Endothelial cell of umbilical vein (primary cell): ENCODE results near the gene FMN2. TPM values are rescaled to one million over a fixed set of nuclear protein-coding genes. Genes with fewer than 3 reads are reported as not detected.

Experiments
- BruUV-seq: library from RNA; stranded (reverse); fragments of 400-500 nt; replicated peaks from 2 replicates; lab custom pipeline; 2021; lab: Mats Ljungman, UMichigan
- CTCF ChIA-PET: fragments of 300-600, 350-600 bp; sonication (Branson Sonifier 250); formaldehyde crosslinking; loops from one replicate; lab custom pipeline; 2021; ENCODE audit warnings: antibody characterized with exemption, inconsistent platforms; lab: Charles Lee
- POLR2A ChIA-PET: fragments of 300-600, 350-600 bp; sonication (Branson Sonifier 250); formaldehyde crosslinking; loops from one replicate; lab custom pipeline; 2021; ENCODE audit warnings: antibody characterized with exemption, inconsistent platforms; lab: Charles Lee
- DNase-seq: peaks from one replicate; pipeline ENCODE4 v3.0.0-alpha.2; 2011; ENCODE audit warnings: low read depth, low spot score
- FAIRE-seq: peaks from 2 replicates; lab custom pipeline; 2011; peaks lifted over from hg19 to GRCh38; lab: Jason Lieb, UNC
- H2AFZ ChIP-seq: 2 replicates; pipeline ENCODE4 v1.6.0; 2012; ENCODE audit warnings: low read depth, low read length, control low read depth, inconsistent platforms
- H3K27ac ChIP-seq: 2 replicates; pipeline ENCODE4 v1.5.1; 2011; ENCODE audit warnings: low read depth, mild to moderate bottlenecking, control low read depth, low read length, moderate library complexity; ENCODE audit not compliant: insufficient read depth
- H3K27me3 ChIP-seq, 2 experiments: 2 replicates each; pipeline versions ENCODE4 v1.6.0 to v1.6.1; 2011; ENCODE audit warnings: low read length in 2 of 2, mixed read lengths in 1 of 2; ENCODE audit not compliant: control insufficient read depth in 2 of 2, insufficient read depth in 2 of 2
- H3K36me3 ChIP-seq, 2 experiments: 2 replicates in 1 of 2; 3 replicates in 1 of 2; pipeline ENCODE4 v1.5.1; 2011; ENCODE audit warnings: low read length in 2 of 2, mild to moderate bottlenecking in 1 of 2, moderate library complexity in 1 of 2; ENCODE audit not compliant: control insufficient read depth in 2 of 2, insufficient read depth in 2 of 2; ENCODE audit errors: extremely low read depth in 1 of 2
- H3K4me1 ChIP-seq: 3 replicates; pipeline ENCODE4 v1.5.1; 2011; ENCODE audit warnings: mild to moderate bottlenecking, low read length; ENCODE audit not compliant: control insufficient read depth, insufficient read depth; ENCODE audit errors: extremely low read depth
- H3K4me2 ChIP-seq: 2 replicates; pipeline ENCODE4 v1.6.1; 2011; ENCODE audit warnings: low read length, control low read depth, mixed read lengths; ENCODE audit not compliant: insufficient read depth
- H3K4me3 ChIP-seq, 3 experiments: fragments of 200-600 bp in 1 of 3; sonication (generic), shearing (Covaris generic) in 1 of 3; replicated peaks in 1 of 3; 2 replicates each; pipeline ENCODE4 v1.5.1; 2011 to 2016; ENCODE audit warnings: control low read depth in 3 of 3, low read length in 3 of 3, mild to moderate bottlenecking in 2 of 3, inconsistent platforms in 1 of 3, low read depth in 1 of 3, moderate library complexity in 1 of 3; ENCODE audit not compliant: insufficient read depth in 1 of 3
- H3K79me2 ChIP-seq: 2 replicates; pipeline ENCODE4 v1.6.0; 2012; ENCODE audit warnings: low read length, inconsistent platforms; ENCODE audit not compliant: control insufficient read depth, insufficient read depth
- H3K9ac ChIP-seq: replicated peaks from 2 replicates; pipeline ENCODE3; 2011; ENCODE audit warnings: low read length, control low read depth; ENCODE audit not compliant: insufficient read depth; ENCODE audit errors: extremely low read depth
- H3K9me1 ChIP-seq: replicated peaks from 3 replicates; pipeline ENCODE4 v1.6.0; 2011; ENCODE audit warnings: mild to moderate bottlenecking, low read length; ENCODE audit not compliant: control insufficient read depth, insufficient read depth; ENCODE audit errors: extremely low read depth
- H3K9me3 ChIP-seq: replicated peaks from 2 replicates; pipeline ENCODE4 v1.5.1; 2012; ENCODE audit warnings: low read length, inconsistent platforms; ENCODE audit not compliant: control insufficient read depth, insufficient read depth
- H4K20me1 ChIP-seq: replicated peaks from 2 replicates; pipeline ENCODE3; 2011; ENCODE audit warnings: mild to moderate bottlenecking, low read length; ENCODE audit not compliant: control insufficient read depth, insufficient read depth; ENCODE audit errors: extremely low read depth
- FOS ChIP-seq: IDR thresholded peaks from 2 replicates; pipeline ENCODE4 v1.6.1; 2011; ENCODE audit warnings: mild to moderate bottlenecking, low read length, moderate library complexity, borderline replicate concordance; ENCODE audit not compliant: insufficient read depth
- JUN ChIP-seq: IDR thresholded peaks from 2 replicates; pipeline ENCODE4 v1.6.1; 2011; ENCODE audit warnings: borderline replicate concordance, low read depth; ENCODE audit not compliant: insufficient read length, insufficient read depth
- MYC ChIP-seq: IDR thresholded peaks from one replicate; pipeline ENCODE4 v1.6.1; 2011; ENCODE audit warnings: mild to moderate bottlenecking, low read depth, low read length
- POLR2A ChIP-seq: IDR thresholded peaks from 2 replicates; pipeline ENCODE4 v1.6.1; 2012; ENCODE audit warnings: low read depth, mild to moderate bottlenecking, control low read depth, low read length
- dilution Hi-C: fragments of 300-500 bp; cut with MboI; formaldehyde crosslinking; loops from one replicate; pipeline ENCODE4 v1.15.0; 2019; ENCODE audit warnings: low sequenced_read_pairs; ENCODE audit not compliant: extremely low pct_ligation_motif_present
- intact Hi-C: fragments of 100-400 bp; cut with micrococcal nuclease; formaldehyde crosslinking; loops from one replicate; pipeline ENCODE4 v1.10.0; 2022
- polyA plus RNA-seq, 4 experiments: library from polyadenylated mRNA; depleted of rRNA in 3 of 4; stranded (reverse) in 3 of 4; unstranded in 1 of 4; fragments of >200 nt; gene quantifications; 2 replicates each; pipeline versions ENCODE4 v1.2.1 to v1.2.3, GENCODE V29; 2011 to 2012; ENCODE audit warnings: missing spikeins in 1 of 4
- total RNA-seq: library from RNA; stranded (reverse); gene quantifications from 2 replicates; pipeline ENCODE4 v1.2.3, GENCODE V29; 2021
- TF ChIP-seq, protein P1 (sequence below): IDR thresholded peaks from 2 replicates; pipeline ENCODE4 v1.6.1; 2011; ENCODE audit not compliant: insufficient read depth, insufficient read length

FMN2 gene
- total and polyA plus RNA-seq, 2 donors (not counting 3 experiments of a cell fraction or from before 2014, with no cell fraction given) = not detected

DNA sequence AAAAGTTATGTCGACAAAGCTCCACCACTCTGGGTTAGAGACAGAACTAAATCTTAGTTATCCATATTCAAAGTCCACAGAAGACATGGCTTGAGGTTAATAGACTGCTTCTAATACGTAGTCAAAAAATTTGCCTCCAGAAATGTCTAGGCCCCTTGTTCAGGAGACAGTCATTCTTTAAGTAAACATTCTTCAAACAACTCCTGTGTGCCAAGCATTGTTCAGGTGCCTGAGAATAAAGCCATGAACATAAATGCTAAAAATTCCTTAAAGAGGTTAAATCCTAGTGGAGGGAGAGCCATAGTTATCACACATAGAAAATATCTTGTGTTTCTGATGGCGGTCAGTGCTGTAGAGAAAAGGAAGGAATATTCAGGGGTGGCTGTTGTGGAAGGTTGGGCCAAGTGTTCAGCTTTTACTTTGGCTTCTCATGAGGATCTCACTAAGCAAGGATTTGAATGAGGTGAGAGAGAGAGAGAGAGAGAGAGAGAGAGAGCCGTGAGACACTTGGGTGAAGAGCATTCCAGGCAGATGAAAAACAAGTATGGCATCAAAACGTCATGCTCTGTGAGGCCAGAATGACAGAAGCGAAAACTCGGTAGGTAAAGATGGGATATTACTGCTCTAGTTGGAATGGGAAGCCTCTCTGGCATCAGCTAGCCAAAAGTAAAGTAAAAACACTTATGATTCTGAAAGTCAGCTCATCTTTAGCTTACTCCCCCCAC, 333.2 kb downstream of the FMN2 start:
- no peak for FAIRE-seq
- no TSS peak for BruUV-seq

GRCh38 chr1:240426051-240426450, 334.4 kb downstream of the FMN2 start:
- H3K9me1 ChIP-seq = no peaks in the 10 kb centered on the region
- intact Hi-C loops = no loop called here
- dilution Hi-C loops = no loop called here
- H3K4me2 ChIP-seq = no peak overlapping the region
- H3K9me3 ChIP-seq = peaks cover 1% of the 10 kb centered on the region
- H3K9ac ChIP-seq = no peak overlapping the region
- TF ChIP-seq POLR2A (no peak), FOS (no peak), MYC (no peak), JUN (no peak)
- H3K27me3 ChIP-seq = no peaks in the 10 kb centered on the region
- DNase-seq = no peak
- ChIA-PET CTCF (no interaction called here), POLR2A (no interaction called here)
- H2AFZ ChIP-seq = no peak overlapping the region
- H4K20me1 ChIP-seq = no peaks in the 10 kb centered on the region
- H3K36me3 ChIP-seq = no peaks in the 10 kb centered on the region
- H3K4me1 ChIP-seq = no peaks in the 10 kb centered on the region
- no peak for FAIRE-seq
- H3K4me3 ChIP-seq = no peak overlapping the region
- BruUV-seq = no TSS peak
- no peak overlapping the region for H3K27ac ChIP-seq
- no peaks in the 10 kb centered on the region for H3K79me2 ChIP-seq

More for the DNA sequence above, 333.2 kb downstream of the FMN2 start:
- no peaks in the 10 kb centered on the region for H3K9me1 ChIP-seq
- H3K4me2 ChIP-seq = no peak overlapping the region
- dilution Hi-C loops = no loop called here
- intact Hi-C loops = no loop called here
- TF ChIP-seq JUN (no peak), MYC (no peak), FOS (no peak), POLR2A (no peak)
- TF ChIP-seq, protein P1, sequence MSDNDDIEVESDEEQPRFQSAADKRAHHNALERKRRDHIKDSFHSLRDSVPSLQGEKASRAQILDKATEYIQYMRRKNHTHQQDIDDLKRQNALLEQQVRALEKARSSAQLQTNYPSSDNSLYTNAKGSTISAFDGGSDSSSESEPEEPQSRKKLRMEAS = no peak
- H4K20me1 ChIP-seq = no peaks in the 10 kb centered on the region
- H3K79me2 ChIP-seq = no peaks in the 10 kb centered on the region
- H3K36me3 ChIP-seq = no peaks in the 10 kb centered on the region
- ChIA-PET POLR2A (no interaction called here), CTCF (interaction anchor here (1.2 kb wide), 1 partner anchor 527 kb away, joined by 3 read pairs; no protein-coding TSS in a partner anchor)
- H3K27ac ChIP-seq = no peak overlapping the region
- H3K27me3 ChIP-seq = no peaks in the 10 kb centered on the region
- peaks cover 1% of the 10 kb centered on the region for H3K9me3 ChIP-seq
- no peak for DNase-seq
- H3K4me3 ChIP-seq = no peak overlapping the region
- no peak overlapping the region for H3K9ac ChIP-seq
- no peaks in the 10 kb centered on the region for H3K4me1 ChIP-seq
- H2AFZ ChIP-seq = no peak overlapping the region
